ENCODE measurements around the gene SORCS3. TPM values are rescaled to one million over a fixed set of nuclear protein-coding genes. Genes with fewer than 3 reads are reported as not detected.

Gene SORCS3
- total and polyA plus RNA-seq, 2 of the 4 experiments (the other 2 are of a cell fraction) = not detected

- H4K20me1 ChIP-seq (ENCODE audit: insufficient read depth, low read length) = no peaks in the 10 kb centered on the region
- H3K9ac ChIP-seq (ENCODE audit: low read depth, low read length) = no peak overlapping the region
- no peaks in the 10 kb centered on the region for H3K36me3 ChIP-seq (ENCODE audit: control insufficient read depth, insufficient read depth, low read length)
- no peak overlapping the region for H2BK20ac ChIP-seq (ENCODE audit: low read depth, low read length)
- H3K9me1 ChIP-seq (ENCODE audit: insufficient read depth, low read length) = no peaks in the 10 kb centered on the region
- no CpG with 5 or more reads among the region's 3 CpGs for WGBS, 2 experiments (ENCODE audit: extremely low coverage in 2 of 2, insufficient read length in 1 of 2)
- dilution Hi-C loops (cut with HindIII; ENCODE audit: low sequenced_read_pairs, unreplicated experiment) (no loop called here), in situ Hi-C loops (cut with MboI; ENCODE audit: low sequenced_read_pairs) (no loop called here), intact Hi-C loops (cut with micrococcal nuclease) (no loop called here)
- no peak overlapping the region for H2AK9ac ChIP-seq (replicated peaks; ENCODE audit: low read depth, low read length, poor library complexity)
- DNase-seq = no peak
- H3K56ac ChIP-seq (ENCODE audit: extremely low read depth, insufficient read depth, low read length) = no peak overlapping the region
- no peaks in the 10 kb centered on the region for H3K27me3 ChIP-seq (ENCODE audit: control insufficient read depth, insufficient read depth, low read length)
- BruUV-seq (replicated peaks) = no TSS peak
- no peak overlapping the region for H2BK120ac ChIP-seq (ENCODE audit: low read depth, low read length)
- H3K4me1 ChIP-seq (ENCODE audit: control insufficient read depth, insufficient read depth, low read length) = no peaks in the 10 kb centered on the region
- H3K23ac ChIP-seq (ENCODE audit: low read depth, low read length) = no peak overlapping the region
- ChIA-PET CTCF (no interaction called here), POLR2A (ENCODE audit: unreplicated experiment) (no interaction called here)
- no peak overlapping the region for H3K4ac ChIP-seq (ENCODE audit: low read depth, low read length)
- no peak overlapping the region for H2BK15ac ChIP-seq (ENCODE audit: low read depth, low read length)
- H3K9me3 ChIP-seq (ENCODE audit: control insufficient read depth, insufficient read depth, low read length) = peaks cover 12% of the 10 kb centered on the region
- no peak overlapping the region for H2AK5ac ChIP-seq (ENCODE audit: low read depth, low read length)
- H4K8ac ChIP-seq (ENCODE audit: low read depth in 2 of 2, low read length in 2 of 2) = no peak overlapping the region
- no peak overlapping the region for H2AFZ ChIP-seq (replicated peaks; ENCODE audit: low read length, poor library complexity)
- no peak for ATAC-seq (ENCODE audit: low read depth)
- no peak overlapping the region for H3K18ac ChIP-seq (ENCODE audit: low read depth, low read length)
- no peaks in the 10 kb centered on the region for H3K79me1 ChIP-seq (ENCODE audit: low read depth in 1 of 2, low read length in 2 of 2)
- TF ChIP-seq MAFK (IDR thresholded peaks at IDR 0.05; ENCODE audit: low read depth, low read length) = no peak
- no peak overlapping the region for H2BK5ac ChIP-seq (ENCODE audit: low read depth, low read length, poor library complexity, severe bottlenecking)
- H3K14ac ChIP-seq (replicated peaks; ENCODE audit: low read depth, low read length) = no peak overlapping the region
- H3K27ac ChIP-seq (ENCODE audit: insufficient read depth, low read length) = no peak overlapping the region
- H4K91ac ChIP-seq (ENCODE audit: insufficient read depth, low read depth, low read length) = no peak overlapping the region
- no peak overlapping the region for H4K5ac ChIP-seq (ENCODE audit: low read depth, low read length)
- H3K4me2 ChIP-seq (ENCODE audit: low read depth, low read length) = no peak overlapping the region
- H3K4me3 ChIP-seq (ENCODE audit: insufficient read depth, low read depth, low read length) = no peak overlapping the region
Measured at GRCh38 chr10:104795411-104795810, 154.3 kb downstream of the SORCS3 start.

Measured in IMR-90 (cell line).